ENCODE data around the gene FLT3LG.

DNA sequence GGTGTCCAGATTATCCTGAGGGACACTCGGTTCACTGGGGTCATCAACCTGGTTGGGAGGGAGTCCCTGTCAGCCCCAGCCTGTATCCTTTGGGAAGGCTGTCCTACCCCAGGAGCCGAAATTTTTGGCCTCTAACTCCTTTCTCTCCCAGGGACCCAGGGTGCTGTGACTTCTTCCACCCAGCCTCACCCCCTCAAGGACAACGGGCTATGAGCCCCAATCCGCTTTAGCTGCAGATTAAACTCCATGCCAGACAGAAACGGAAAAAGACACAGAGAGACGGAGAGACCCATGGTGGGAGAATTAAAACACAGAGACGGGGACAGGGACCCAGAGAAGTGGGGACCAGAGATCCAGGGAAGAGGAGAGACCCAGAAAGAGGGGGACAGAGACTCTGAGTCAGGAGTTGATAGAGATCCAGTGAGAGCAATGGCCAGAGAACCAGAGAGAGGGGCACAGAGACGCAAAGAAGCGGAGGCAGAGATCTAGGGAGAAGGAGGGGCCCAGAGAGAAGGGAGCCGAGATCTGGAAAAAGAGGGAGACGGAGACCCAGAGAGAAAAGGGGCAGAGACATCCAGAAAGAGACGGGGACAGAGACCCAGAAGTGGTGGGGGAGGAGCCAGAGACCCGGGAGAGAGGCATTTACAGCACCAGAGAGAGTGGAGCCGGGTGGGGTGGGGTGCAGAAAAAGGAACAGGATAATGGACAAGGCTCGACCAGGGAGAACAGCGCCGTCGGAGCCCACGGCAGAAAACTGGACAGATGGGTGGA is 33.4 kb upstream of the FLT3LG start:
- TF ChIP-seq, protein P1, sequence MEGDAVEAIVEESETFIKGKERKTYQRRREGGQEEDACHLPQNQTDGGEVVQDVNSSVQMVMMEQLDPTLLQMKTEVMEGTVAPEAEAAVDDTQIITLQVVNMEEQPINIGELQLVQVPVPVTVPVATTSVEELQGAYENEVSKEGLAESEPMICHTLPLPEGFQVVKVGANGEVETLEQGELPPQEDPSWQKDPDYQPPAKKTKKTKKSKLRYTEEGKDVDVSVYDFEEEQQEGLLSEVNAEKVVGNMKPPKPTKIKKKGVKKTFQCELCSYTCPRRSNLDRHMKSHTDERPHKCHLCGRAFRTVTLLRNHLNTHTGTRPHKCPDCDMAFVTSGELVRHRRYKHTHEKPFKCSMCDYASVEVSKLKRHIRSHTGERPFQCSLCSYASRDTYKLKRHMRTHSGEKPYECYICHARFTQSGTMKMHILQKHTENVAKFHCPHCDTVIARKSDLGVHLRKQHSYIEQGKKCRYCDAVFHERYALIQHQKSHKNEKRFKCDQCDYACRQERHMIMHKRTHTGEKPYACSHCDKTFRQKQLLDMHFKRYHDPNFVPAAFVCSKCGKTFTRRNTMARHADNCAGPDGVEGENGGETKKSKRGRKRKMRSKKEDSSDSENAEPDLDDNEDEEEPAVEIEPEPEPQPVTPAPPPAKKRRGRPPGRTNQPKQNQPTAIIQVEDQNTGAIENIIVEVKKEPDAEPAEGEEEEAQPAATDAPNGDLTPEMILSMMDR (IDR thresholded peaks at IDR 0.05), result no peak
- no peak for TF ChIP-seq POLR2AphosphoS5 (IDR thresholded peaks at IDR 0.05)

Measured in sigmoid colon (tissue), 4 donors.